ENCODE results near the gene KLF6. TPM values are rescaled to one million over a fixed set of nuclear protein-coding genes. Genes with fewer than 3 reads are reported as not detected.

KLF6 gene
- total RNA-seq, 3 donors from 2014 or later (not counting 1 experiment from before 2014, with no cell fraction given): 1,044 to 1,768 (median 1,056) TPM

DNA sequence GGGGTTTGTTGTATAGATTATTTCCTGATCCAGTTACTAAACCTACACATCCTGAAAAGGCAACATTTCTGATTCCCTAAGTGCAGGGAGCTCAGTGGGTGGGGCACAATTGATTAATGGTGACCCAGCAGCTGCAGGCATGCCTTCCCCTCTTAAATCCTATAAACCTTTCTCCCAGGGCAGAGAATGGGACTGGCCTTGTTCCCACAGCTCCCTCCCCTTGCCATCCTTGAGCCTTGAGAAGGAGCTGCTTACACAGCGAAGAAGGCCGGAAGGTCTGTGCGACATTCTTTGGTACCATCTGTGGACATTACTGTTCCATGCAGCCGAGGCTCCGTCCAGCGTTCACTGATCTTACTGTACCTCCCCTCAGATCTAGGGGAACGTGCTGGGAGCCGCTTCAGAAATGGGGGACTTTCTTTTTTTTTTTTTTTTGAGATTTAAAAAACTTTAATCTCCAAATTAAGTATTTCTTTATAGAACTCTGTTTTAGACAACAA, 14.3 kb downstream of the KLF6 start:
- H3K4me1 Mint-ChIP-seq: peaks cover 29 to 49% of the 10 kb centered on the region in 2 donors
- TF ChIP-seq, protein P1, sequence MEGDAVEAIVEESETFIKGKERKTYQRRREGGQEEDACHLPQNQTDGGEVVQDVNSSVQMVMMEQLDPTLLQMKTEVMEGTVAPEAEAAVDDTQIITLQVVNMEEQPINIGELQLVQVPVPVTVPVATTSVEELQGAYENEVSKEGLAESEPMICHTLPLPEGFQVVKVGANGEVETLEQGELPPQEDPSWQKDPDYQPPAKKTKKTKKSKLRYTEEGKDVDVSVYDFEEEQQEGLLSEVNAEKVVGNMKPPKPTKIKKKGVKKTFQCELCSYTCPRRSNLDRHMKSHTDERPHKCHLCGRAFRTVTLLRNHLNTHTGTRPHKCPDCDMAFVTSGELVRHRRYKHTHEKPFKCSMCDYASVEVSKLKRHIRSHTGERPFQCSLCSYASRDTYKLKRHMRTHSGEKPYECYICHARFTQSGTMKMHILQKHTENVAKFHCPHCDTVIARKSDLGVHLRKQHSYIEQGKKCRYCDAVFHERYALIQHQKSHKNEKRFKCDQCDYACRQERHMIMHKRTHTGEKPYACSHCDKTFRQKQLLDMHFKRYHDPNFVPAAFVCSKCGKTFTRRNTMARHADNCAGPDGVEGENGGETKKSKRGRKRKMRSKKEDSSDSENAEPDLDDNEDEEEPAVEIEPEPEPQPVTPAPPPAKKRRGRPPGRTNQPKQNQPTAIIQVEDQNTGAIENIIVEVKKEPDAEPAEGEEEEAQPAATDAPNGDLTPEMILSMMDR (IDR thresholded peaks at IDR 0.05): no peak
- intact Hi-C loops (cut with micrococcal nuclease): loop anchor here (10.0 kb wide), 1 partner anchor 464 kb away; no protein-coding TSS in a partner anchor
- peaks cover 17% of the 10 kb centered on the region for H3K36me3 ChIP-seq (ENCODE audit: control insufficient read depth, insufficient read depth, low read length)
- ATAC-seq: peak in 1 of 3 donors; percentile 11
- H3K4me1 ChIP-seq (ENCODE audit: control insufficient read depth, insufficient read depth, low read length): peaks cover 15% of the 10 kb centered on the region
- no peak overlapping the region for H3K4me3 Mint-ChIP-seq
- H3K27me3 ChIP-seq (ENCODE audit: control insufficient read depth, insufficient read depth, low read length): no peaks in the 10 kb centered on the region
- H3K36me3 Mint-ChIP-seq: peaks cover 6% of the 10 kb centered on the region
- H3K27ac Mint-ChIP-seq: no peak overlapping the region
- no peak overlapping the region for H3K4me3 ChIP-seq (ENCODE audit: low read length)
- DNase-seq: no peak
- H3K9me3 ChIP-seq (ENCODE audit: control insufficient read depth, insufficient read depth, low read length): no peaks in the 10 kb centered on the region
- no peak overlapping the region for H3K27ac ChIP-seq (ENCODE audit: low read length)
- WGBS (ENCODE audit: insufficient coverage): 100% methylated on average over 6 of the region's 8 CpGs
- H3K9me3 Mint-ChIP-seq: no peaks in the 10 kb centered on the region
- H3K27me3 Mint-ChIP-seq (ENCODE audit: low read depth in 2 of 2): no peaks in the 10 kb centered on the region

DNA sequence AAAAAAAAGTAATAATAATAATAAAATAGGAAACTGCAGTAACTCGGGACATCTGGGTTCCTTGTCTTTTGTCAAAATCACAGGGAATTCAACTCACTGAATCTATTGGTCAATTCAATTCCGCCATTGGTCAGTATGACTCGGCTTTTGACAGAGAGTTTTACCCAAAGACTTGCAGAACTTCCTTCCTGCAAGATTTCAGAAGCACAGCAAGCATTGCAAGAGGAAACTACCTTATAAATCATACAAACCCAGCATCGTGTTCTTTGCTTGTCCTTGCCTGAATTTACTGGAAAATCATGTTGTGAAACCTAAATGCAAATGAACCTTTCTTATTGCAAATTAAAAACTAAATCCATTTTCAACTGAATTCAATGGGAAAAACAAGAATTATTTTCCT, 15.5 kb downstream of the KLF6 start:
- DNase-seq: no peak
- H3K4me3 ChIP-seq (ENCODE audit: low read length): no peak overlapping the region
- H3K9me3 ChIP-seq (ENCODE audit: control insufficient read depth, insufficient read depth, low read length): no peaks in the 10 kb centered on the region
- peaks cover 33 to 49% of the 10 kb centered on the region in 2 donors for H3K4me1 Mint-ChIP-seq
- H3K27ac ChIP-seq (ENCODE audit: low read length): no peak overlapping the region
- 14% methylated on average over 4 of the region's 4 CpGs for WGBS (ENCODE audit: insufficient coverage)
- intact Hi-C loops (cut with micrococcal nuclease): no loop called here
- H3K9me3 Mint-ChIP-seq: no peaks in the 10 kb centered on the region
- H3K4me3 Mint-ChIP-seq: no peak overlapping the region
- no peak overlapping the region for H3K27ac Mint-ChIP-seq
- H3K36me3 Mint-ChIP-seq: no peaks in the 10 kb centered on the region
- peaks cover 20% of the 10 kb centered on the region for H3K4me1 ChIP-seq (ENCODE audit: control insufficient read depth, insufficient read depth, low read length)
- TF ChIP-seq, protein P1 (IDR thresholded peaks at IDR 0.05): no peak
- no peak for ATAC-seq
- H3K27me3 ChIP-seq (ENCODE audit: control insufficient read depth, insufficient read depth, low read length): no peaks in the 10 kb centered on the region
- peaks cover 7% of the 10 kb centered on the region for H3K36me3 ChIP-seq (ENCODE audit: control insufficient read depth, insufficient read depth, low read length)
- no peaks in the 10 kb centered on the region for H3K27me3 Mint-ChIP-seq (ENCODE audit: low read depth in 2 of 2)

DNA sequence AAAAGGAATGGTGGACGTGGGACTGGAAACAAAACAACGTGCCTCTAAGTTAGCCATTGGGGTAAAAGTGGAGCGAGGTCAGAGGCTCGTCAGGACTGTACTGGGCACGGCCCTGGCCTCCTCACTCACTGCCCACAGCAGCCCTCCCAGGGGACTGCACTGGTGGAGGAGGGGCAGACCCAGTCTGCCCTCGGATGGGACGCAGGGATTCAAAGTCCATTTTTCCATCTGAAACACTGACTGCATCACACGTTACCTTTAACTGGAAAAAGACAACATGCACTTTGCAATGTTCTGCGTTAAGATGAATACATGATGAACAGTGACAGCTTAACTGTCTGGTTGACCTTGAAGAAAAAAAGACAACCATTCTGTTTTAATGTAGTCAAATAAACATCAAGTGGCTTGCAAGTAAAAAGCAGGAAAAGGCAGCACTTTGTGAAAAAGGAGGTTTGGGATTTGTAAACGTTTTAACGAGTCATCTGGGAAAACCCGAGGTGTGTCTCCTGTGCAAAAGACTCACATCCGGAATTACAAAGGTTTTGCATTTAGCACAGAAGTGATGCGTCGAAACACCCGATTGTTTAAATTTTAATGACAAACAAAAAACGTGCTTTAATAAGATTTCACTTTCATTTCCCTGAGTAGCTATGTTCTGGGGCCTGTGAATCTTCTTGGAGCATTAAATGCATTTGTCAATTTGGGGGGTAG, 18.8 kb downstream of the KLF6 start:
- peak overlapping the region; percentile 25 for H3K4me3 Mint-ChIP-seq
- H3K9me3 Mint-ChIP-seq: no peaks in the 10 kb centered on the region
- peak in 1 of 2 donors; percentile 42 for DNase-seq
- Histone ChIP-seq H3K4me1 (ENCODE audit: control insufficient read depth, insufficient read depth, low read length) (peaks cover 28% of the 10 kb centered on the region), H3K4me3 (ENCODE audit: low read length) (no peak overlapping the region), H3K27me3 (ENCODE audit: control insufficient read depth, insufficient read depth, low read length) (no peaks in the 10 kb centered on the region), H3K27ac (ENCODE audit: low read length) (no peak overlapping the region), H3K9me3 (ENCODE audit: control insufficient read depth, insufficient read depth, low read length) (no peaks in the 10 kb centered on the region), H3K36me3 (ENCODE audit: control insufficient read depth, insufficient read depth, low read length) (no peaks in the 10 kb centered on the region)
- WGBS (ENCODE audit: insufficient coverage): 82% methylated on average over 17 of the region's 17 CpGs
- H3K27ac Mint-ChIP-seq: peak overlapping the region in 1 of 2 donors; percentile 70
- H3K4me1 Mint-ChIP-seq: peaks cover 29 to 50% of the 10 kb centered on the region in 2 donors
- intact Hi-C loops (cut with micrococcal nuclease): no loop called here
- ATAC-seq: no peak
- H3K36me3 Mint-ChIP-seq: no peaks in the 10 kb centered on the region
- H3K27me3 Mint-ChIP-seq (ENCODE audit: low read depth in 2 of 2): no peaks in the 10 kb centered on the region
- TF ChIP-seq, protein P1 (IDR thresholded peaks at IDR 0.05): no peak

All from natural killer cell (primary cell).